ENCODE measurements around the gene CMSS1.

- TF ChIP-seq CTCF (IDR thresholded peaks at IDR 0.05) (no peak), POLR2AphosphoS5 (IDR thresholded peaks at IDR 0.05) (no peak), POLR2A (IDR thresholded peaks at IDR 0.05) (no peak)
Observed at GRCh38 chr3:100131241-100131640, 313.6 kb downstream of the CMSS1 start.
